ENCODE data around the gene CPT1B. TPM values are rescaled to one million over a fixed set of nuclear protein-coding genes. Genes with fewer than 3 reads are reported as not detected.
A peak's percentile ranks its signal among the peaks of the same experiment; 100 is the strongest.

The CPT1B gene
- total and polyA plus RNA-seq, 10 of the 15 experiments (the other 5 are each of a cell fraction or from before 2014, with no cell fraction given): 3.5 to 54.0 (median 21.7) TPM

DNA sequence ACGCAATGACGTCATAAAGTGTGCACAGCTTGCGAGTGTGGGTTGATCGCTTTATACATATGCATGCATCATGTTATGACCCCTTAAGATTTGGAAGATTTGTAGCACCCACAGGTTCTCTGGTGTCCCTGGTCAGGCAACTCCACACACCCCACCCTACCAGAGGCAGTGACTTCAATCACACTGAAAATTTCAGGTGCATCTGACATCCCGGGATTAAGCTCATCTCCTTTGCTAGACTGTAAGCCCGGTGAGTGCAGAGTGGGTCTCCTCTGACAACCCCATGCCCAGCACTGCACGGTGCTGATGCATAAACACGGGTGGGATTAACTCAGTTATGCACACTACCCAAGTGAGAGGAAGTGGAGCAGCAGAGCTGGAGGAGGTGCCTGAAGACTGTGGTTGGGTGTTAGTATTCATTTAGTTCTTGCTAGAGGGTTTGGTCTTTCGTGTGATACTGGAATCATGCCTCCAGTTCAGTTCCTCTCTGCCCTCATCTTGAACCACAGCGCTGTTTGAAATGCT is 43.2 kb upstream of the CPT1B start (continued):
- TF ChIP-seq ATF2 (IDR thresholded peaks at IDR 0.05; ENCODE audit: low read length) (peak; percentile 71; the same call in 1 of the 2 replicates), GATAD2B (conservative IDR thresholded peaks at IDR 0.05; ENCODE audit: low read depth) (peak; percentile 48), E2F4 (IDR thresholded peaks at IDR 0.05; ENCODE audit: low read depth, low read length) (no peak), SKIL (IDR thresholded peaks at IDR 0.05; ENCODE audit: low read depth, poor library complexity, severe bottlenecking) (no peak), PRDM15 (CRISPR knock-in tag; IDR thresholded peaks at IDR 0.05) (peak; percentile 79), FOXM1 (IDR thresholded peaks at IDR 0.05; ENCODE audit: low read depth, low read length) (no peak), CHD1 (IDR thresholded peaks at IDR 0.05; ENCODE audit: low read depth, low read length) (no peak), ZNF622 (IDR thresholded peaks at IDR 0.05) (no peak), ATF3 (IDR thresholded peaks at IDR 0.05; ENCODE audit: borderline replicate concordance, extremely low read depth, low read depth, low read length) (no peak), WRNIP1 (IDR thresholded peaks at IDR 0.05; ENCODE audit: borderline replicate concordance, low read depth, low read length) (no peak), MTA2 (IDR thresholded peaks at IDR 0.05; ENCODE audit: low read depth) (no peak), SP1 (IDR thresholded peaks at IDR 0.05; ENCODE audit: low read depth, low read length) (no peak), RELA (IDR thresholded peaks at IDR 0.05; ENCODE audit: borderline replicate concordance, partially characterized antibody) (no peak)
- TF ChIP-seq, protein P1, sequence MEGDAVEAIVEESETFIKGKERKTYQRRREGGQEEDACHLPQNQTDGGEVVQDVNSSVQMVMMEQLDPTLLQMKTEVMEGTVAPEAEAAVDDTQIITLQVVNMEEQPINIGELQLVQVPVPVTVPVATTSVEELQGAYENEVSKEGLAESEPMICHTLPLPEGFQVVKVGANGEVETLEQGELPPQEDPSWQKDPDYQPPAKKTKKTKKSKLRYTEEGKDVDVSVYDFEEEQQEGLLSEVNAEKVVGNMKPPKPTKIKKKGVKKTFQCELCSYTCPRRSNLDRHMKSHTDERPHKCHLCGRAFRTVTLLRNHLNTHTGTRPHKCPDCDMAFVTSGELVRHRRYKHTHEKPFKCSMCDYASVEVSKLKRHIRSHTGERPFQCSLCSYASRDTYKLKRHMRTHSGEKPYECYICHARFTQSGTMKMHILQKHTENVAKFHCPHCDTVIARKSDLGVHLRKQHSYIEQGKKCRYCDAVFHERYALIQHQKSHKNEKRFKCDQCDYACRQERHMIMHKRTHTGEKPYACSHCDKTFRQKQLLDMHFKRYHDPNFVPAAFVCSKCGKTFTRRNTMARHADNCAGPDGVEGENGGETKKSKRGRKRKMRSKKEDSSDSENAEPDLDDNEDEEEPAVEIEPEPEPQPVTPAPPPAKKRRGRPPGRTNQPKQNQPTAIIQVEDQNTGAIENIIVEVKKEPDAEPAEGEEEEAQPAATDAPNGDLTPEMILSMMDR (IDR thresholded peaks at IDR 0.05 in 2 of 3, conservative IDR thresholded peaks at IDR 0.05 in 1 of 3; ENCODE audit: control insufficient read depth in 2 of 3, extremely low read depth in 1 of 3, insufficient read depth in 1 of 3, low read depth in 3 of 3, low read length in 3 of 3): no peak
- TF ChIP-seq, protein P2, sequence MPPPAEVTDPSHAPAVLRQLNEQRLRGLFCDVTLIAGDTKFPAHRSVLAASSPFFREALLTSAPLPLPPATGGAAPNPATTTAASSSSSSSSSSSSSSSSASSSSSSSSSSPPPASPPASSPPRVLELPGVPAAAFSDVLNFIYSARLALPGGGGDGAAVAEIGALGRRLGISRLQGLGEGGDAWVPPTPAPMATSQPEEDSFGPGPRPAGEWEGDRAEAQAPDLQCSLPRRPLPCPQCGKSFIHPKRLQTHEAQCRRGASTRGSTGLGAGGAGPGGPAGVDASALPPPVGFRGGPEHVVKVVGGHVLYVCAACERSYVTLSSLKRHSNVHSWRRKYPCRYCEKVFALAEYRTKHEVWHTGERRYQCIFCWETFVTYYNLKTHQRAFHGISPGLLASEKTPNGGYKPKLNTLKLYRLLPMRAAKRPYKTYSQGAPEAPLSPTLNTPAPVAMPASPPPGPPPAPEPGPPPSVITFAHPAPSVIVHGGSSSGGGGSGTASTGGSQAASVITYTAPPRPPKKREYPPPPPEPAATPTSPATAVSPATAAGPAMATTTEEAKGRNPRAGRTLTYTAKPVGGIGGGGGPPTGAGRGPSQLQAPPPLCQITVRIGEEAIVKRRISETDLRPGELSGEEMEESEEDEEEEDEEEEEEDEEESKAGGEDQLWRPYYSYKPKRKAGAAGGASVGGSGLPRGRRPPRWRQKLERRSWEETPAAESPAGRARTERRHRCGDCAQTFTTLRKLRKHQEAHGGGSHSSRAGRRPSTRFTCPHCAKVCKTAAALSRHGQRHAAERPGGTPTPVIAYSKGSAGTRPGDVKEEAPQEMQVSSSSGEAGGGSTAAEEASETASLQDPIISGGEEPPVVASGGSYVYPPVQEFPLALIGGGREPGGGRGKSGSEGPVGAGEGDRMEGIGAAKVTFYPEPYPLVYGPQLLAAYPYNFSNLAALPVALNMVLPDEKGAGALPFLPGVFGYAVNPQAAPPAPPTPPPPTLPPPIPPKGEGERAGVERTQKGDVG (CRISPR knock-in tag; IDR thresholded peaks at IDR 0.05): no peak
